ENCODE data around the gene XPR1.
"Not testable (repeated sequence)": the region's sequence is repeated elsewhere in the genome, so short reads cannot be mapped to it uniquely, and the experiment has no call there.

Gene XPR1

DNA sequence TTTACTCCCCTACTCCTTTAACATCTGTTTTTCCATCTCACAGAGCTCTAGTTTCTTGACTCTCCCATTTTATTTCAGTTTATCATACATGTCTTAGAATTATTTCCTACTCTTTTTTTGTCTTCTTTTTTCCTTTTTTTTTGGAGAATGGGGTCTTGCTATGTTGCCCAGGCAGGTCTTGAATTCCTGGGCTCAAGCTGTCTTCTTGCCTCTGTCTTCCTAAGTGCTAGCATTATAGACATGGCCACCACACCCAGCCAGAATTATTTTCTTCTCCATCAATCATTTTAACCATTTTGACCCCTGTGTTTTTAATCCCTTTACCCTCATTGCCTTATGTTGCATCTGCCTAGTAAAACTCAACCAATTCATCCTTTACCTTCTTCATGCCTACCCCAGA, 157.6 kb downstream of the XPR1 start:
- DNase-seq (ENCODE audit: low read depth): no peak
- no peak overlapping the region for H3K4me3 ChIP-seq (ENCODE audit: low read length)
- TF ChIP-seq, protein P1, sequence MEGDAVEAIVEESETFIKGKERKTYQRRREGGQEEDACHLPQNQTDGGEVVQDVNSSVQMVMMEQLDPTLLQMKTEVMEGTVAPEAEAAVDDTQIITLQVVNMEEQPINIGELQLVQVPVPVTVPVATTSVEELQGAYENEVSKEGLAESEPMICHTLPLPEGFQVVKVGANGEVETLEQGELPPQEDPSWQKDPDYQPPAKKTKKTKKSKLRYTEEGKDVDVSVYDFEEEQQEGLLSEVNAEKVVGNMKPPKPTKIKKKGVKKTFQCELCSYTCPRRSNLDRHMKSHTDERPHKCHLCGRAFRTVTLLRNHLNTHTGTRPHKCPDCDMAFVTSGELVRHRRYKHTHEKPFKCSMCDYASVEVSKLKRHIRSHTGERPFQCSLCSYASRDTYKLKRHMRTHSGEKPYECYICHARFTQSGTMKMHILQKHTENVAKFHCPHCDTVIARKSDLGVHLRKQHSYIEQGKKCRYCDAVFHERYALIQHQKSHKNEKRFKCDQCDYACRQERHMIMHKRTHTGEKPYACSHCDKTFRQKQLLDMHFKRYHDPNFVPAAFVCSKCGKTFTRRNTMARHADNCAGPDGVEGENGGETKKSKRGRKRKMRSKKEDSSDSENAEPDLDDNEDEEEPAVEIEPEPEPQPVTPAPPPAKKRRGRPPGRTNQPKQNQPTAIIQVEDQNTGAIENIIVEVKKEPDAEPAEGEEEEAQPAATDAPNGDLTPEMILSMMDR (IDR thresholded peaks at IDR 0.05; ENCODE audit: insufficient read depth, low read depth, low read length, missing control alignments): no peak

DNA sequence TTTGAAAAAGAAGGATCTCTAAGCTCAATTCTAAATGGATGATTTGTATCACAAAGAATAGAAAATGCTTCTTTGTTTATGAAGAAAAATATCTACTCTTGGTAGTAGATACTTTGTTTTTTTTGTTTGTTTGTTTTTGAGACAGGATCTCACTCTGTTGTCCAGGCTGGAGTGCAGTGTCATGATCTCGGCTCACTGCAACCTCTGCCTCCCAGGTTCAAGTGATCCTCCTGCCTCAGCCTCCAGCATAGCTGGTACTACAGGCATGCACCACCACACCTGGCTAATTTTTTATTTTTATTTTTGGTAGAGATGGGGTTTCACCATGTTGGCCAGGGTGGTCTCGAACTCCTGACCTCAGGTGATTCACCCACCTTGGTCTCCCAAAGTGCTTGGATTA, 159.3 kb downstream of the XPR1 start:
- not testable (repeated sequence) for H3K4me3 ChIP-seq (ENCODE audit: low read length); DNase-seq (ENCODE audit: low read depth)

DNA sequence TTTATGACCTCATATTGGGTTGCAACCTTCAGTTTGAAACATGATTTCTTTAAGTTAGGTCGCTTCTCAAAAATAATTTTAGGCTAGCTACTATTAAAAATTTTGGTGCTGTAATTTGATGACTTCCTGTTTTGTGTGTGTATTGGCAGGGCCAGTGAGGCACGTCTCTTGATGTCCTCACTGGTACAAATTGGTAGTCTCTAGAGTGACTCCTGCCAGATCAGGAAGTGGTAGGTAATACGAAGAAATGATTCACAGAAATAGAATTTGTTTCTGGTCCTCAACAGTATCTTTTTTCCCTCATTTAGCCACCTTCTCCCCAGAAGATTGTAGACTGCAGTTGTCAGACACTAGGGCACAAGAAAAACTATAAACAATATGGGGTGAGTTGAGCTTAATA, 160.0 kb downstream of the XPR1 start:
- no peak overlapping the region for H3K4me3 ChIP-seq (ENCODE audit: low read length)
- TF ChIP-seq, protein P1 (IDR thresholded peaks at IDR 0.05; ENCODE audit: insufficient read depth, low read depth, low read length, missing control alignments): no peak
- peak; percentile 48 for DNase-seq (ENCODE audit: low read depth)

DNA sequence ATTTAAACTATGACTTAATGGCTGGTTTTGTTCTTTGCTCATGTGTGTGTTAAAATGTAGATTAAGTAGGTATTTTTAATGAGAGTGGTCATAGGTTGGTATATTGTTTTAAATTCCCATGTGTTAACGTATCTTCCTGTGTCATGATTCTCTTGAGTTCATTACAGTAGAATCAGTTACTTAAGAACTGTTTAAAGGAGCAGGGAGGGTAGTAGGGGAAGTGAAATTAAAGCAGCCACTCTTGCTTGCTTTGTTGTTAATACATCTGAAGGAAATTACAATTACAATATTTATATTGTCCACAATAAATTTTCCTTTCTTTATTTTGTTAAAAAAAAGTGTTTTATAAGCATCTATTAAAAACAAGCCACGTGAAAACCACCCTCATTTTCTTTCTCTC, 161.6 kb downstream of the XPR1 start:
- TF ChIP-seq, protein P1 (IDR thresholded peaks at IDR 0.05; ENCODE audit: insufficient read depth, low read depth, low read length, missing control alignments): no peak
- DNase-seq (ENCODE audit: low read depth): no peak
- H3K4me3 ChIP-seq (ENCODE audit: low read length): no peak overlapping the region

DNA sequence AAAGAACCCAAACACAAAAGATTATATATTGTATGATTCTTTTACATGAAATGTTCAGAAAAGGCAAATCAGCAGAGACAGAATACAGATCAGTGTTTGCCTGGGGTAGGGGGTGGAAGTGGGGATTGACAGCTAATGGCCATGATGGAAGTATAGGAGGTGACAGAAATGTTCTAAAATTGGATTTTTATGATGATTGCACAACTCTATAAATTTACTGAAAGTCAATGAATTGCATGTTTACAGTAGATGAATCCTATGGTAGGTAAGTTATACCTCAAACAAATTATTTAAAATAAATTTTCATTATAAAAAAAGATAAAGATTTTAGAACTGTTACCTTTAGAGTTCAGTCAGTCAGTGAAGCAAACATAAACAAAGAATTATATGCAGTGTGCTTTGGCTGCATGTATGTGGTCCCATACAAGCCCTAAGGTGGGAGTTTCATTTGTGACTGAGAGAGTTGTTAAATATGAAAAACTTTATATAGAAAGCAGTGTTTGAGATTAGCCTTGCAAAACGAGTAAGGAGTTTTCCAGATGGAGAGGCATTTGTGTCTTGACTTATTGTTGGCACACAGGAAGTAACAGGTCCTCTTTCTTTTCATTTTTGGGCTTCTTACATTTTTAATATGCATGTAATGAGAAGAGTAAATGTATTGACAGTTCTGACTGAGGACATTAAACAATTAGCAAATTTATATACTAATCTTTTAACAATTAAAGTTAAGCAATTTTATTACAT, 165.2 kb downstream of the XPR1 start:
- TF ChIP-seq, protein P1 (IDR thresholded peaks at IDR 0.05; ENCODE audit: insufficient read depth, low read depth, low read length, missing control alignments): no peak
- DNase-seq (ENCODE audit: low read depth): no peak
- H3K4me3 ChIP-seq (ENCODE audit: low read length): no peak overlapping the region

DNA sequence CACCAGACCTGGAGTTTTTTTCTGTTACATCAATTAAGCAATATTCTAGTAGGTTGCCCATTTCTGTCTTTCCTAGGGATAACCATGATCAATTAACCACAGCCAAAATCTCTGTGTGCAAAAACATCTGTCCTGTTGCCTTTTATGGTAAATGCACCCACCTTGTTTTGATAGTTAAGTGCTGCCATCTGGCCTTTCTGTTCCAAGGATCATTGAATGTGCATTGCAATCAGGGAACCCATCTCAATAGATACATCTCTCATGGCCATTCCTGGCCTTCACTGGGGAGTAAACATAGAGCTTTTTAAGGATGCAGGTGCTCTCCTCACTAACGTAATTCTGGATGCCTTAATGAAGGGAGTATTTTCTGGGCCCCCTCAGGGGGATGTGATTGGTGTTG, 169.1 kb downstream of the XPR1 start:
- TF ChIP-seq, protein P1 (IDR thresholded peaks at IDR 0.05; ENCODE audit: insufficient read depth, low read depth, low read length, missing control alignments): no peak
- H3K4me3 ChIP-seq (ENCODE audit: low read length): no peak overlapping the region
- no peak for DNase-seq (ENCODE audit: low read depth)

DNA sequence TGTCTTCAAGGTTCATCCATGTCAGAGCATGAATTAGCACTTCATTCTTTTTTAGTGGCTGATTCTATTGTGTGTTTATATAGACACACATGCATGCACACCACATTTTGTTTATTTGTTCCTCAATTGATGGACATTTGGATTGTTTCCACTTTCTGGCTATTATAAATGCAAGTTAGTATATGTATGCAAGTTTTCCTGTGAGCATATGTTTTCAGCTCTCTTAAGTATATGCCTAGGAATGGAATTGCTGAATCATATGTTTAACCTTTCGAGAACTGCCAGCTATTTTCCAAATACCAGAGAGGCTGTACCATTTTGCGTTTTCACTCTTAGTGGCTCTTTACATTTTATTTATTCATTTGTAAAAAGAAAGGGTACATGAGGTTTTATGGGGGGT, 171.0 kb downstream of the XPR1 start:
- TF ChIP-seq, protein P1 (IDR thresholded peaks at IDR 0.05; ENCODE audit: insufficient read depth, low read depth, low read length, missing control alignments): no peak
- DNase-seq (ENCODE audit: low read depth): no peak
- no peak overlapping the region for H3K4me3 ChIP-seq (ENCODE audit: low read length)

All from epithelial cell of esophagus (primary cell).